HG03139 (cell line): ENCODE data around the gene PCF11.

ENCODE experiments used
- ATAC-seq: cut with Tn5 transposase; IDR thresholded peaks from one replicate; pipeline ENCODE4 v1.9.1; 2021; ENCODE audit not compliant: unreplicated experiment

The PCF11 gene

DNA sequence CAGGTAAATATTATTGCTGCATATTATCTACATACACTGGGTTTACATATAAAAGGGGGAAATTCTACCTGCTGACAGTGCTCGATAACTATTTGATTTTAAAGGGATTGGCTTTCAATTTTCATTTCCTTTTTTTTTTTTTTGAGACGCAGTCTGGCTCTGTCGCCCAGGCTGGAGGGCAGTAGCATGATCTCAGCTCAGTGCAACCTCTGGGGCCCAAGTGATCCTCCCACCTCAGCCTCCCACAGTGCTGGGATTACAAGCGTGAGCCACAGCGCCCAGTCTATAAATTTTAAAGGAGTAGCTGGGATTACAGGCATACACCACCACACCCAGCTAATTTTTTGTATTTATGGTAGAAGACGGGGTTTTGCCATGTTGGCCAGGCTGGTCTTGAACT, 3.2 kb upstream of the PCF11 start:
- ATAC-seq = no peak

DNA sequence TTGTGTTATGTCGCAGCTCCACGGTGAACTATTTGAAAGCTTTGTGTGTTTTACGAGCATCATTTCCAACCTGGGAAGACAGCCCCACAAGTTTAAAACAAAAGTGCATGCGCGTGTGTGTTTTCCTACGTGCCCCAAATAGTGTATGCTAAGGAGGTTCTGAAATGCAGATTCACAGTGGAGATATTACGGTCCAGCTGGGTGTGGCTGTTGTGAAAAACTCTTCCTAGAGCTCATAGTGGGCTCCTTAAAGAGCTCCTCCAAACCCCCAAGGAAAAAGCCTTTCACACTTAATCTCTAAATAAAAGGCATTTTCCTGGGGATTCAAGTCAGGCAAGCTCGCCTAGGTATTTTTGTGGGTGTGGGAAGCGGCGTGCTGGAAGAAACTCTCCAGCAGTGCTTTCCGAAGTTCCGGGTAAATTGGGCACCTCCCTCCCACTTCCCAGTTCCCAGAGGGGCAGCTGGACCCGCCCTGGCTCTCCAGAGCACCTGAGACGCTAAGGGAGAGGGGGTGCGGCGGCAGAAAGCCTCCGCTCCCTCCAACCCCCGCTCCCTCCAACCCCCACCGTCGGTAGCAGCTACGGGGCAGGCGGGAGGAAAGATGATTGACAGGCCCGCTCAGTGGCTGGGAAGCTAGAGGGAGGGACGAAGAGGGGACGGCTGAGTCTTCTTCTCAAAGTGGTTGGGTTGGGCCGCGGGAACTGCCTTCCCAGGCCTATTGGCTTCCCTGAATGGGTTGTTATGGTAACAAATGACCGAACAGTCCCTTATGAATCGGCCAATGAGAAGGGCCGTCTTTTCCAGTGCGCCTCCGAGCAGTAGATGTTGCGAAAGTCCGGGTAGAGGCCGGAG, 561 bp upstream of the PCF11 start:
- ATAC-seq = peak; percentile 92

DNA sequence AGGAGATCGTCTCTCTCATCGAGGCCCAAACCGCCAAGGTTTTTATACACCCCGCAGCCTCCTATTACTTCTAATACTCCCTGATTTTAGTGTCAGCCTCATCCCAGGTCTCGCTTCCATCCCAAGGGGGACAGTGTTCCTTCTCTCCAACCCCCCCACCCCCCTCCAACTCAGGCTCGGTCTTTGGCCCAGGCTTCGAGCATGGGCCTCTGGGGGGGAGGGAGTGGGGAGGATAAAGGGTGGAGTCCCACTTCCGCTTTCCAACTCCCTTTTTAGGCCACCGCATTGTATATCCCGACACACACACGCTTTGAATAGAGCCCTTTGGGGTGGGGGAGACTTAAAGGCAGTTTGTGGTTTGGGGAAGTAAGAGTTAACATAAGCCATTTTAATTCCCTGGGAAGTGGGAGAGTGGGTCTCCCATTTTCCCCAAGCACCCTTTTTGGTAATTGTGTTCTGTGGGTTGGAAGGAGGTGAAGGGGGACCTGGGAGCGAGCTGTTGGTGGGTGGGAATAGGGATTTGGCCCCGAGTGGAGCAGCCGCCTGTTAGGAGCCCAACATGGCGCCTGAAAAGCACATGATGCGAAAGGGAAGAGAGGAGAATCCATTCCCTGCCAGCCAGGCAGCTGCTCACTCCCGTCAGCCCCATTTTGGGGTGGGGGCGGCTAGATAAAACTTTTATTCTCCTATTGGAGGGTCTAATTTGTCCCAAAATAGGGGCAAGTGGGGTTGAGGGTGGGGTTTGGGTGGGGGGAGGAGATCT, 844 bp downstream of the PCF11 start:
- ATAC-seq = no peak

DNA sequence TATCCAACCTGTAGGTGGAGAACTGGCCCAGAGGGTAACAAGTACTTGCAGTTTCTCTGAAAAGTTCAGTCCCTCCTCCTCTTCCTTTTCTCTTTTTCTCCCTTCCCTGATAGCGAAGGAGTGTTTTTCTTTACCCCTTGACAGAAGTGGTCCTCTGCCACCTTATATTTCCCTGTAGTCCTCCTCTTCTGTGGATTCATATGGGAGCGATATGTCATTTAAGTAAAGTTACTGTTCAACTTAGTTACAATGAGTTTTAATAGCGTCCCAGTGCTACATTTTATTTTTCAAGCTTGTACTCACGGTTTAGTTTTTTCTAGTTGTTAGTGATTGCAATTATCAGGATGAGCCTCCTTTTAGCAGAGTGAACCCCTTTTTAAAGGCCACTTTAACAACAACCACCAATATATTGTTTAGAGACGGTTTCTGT, 1.4 kb downstream of the PCF11 start:
- ATAC-seq = no peak

DNA sequence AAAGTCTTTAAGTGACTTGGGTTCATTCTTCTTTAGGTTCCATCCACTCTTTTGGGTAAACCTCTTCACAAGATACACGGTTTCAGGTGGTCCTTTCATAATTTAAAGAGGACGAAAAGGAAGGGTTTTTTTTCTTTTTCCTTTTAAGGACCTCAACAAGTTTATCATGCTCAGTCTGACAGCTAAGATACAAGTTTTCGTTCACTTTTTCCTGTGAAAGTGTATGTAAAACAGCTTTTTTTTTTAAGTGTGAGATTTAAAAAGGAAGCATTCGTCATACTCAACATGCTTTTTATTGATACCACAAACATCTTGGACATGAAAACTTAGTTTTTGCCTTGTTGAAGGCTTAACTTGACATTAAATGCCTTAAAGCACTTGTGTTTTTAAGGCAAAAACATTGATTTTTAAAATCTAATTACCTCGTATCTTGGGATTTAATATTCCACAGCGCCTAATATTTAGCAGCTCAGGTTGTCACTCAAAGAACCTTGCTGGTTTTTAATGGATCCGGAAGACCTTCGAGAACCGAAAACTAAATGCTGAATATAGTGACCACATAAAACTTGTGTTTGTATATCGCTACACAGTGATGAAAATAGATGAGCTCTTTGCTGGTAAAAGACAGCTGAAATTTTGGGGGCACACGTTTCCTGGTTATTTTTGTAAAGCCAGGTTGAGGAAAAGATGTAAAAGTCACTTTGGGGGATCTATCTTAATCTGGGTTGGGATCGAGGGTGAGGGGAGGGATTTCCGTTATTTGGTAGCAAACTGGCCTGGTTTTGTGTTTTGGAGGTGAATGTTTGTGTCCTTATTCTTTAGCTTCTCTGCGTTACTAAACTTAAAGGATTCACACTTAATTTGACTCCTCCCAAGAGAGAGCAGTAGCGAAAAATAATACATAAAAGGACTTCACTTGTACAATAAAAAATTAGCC, 2.3 kb downstream of the PCF11 start:
- ATAC-seq = no peak

DNA sequence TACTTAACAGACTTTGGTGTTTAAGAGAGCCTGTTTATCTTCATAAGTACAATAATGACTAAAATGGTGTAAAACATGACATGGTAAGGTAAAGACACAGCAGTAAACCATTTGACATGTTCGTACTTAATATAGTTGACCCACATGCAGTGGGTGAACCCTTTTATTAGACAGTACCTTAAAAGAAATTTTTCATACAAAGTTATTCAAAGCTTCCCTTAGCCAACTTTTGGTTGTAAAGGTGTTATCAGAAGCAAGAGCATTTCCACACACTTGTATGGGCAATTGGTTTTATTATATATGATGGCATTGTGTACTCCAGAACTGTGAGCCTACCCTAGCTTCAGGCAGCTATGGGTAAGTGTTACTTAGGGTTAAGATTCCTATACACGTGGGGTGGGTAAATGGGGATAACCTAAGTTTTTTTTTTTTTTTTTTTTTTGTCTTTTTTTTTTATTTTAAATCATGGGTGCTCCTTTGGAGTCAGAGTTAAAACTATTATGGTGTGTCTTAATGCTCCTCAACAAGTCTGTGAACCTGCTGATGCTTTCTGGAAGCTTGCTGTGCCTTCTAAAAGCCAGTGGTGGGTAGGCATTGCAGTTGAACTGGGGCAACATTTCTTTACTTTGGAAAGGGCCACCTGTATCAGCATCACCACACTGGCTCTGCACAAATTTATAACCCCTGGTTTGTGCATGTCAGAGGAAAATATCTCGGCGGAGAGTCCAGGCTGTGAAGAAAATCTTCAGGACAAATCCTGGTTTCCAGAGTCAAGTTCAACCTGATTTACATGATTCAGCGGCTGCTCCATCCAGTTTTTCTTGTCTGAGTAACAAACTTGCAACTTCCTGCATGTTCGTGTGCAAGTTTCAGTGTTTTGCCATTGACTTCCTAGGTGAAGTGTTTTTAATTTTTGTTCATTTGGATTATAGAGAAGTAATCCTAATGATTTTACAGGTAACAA, 3.3 kb downstream of the PCF11 start:
- ATAC-seq = no peak

DNA sequence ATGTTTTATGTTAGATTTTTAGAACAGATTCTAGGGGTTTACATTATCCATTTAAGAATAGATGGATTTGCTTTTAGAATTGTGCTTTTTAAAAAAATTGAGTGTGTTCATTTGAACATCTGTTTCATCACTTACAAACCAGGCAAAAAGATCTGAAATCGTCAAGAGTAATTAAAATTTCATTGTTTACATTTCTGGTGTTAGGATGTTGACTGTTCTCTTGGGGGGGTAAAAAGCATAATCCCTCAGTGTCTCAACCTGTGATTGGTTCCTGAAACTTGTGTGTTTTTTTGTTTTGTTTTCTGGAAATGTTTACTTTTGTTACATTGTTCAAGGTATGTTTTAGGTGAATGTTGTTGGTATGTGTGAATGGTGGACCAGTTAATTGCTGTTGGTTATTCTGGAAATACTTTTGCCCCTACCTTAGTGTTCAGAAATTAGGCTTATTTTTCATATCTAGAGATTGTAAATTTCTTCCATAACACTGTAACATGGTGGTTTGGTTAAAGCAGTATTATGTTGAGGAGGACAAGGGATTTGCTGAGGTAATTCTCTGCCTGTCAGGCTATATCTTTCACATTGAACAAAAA, 4.8 kb downstream of the PCF11 start:
- ATAC-seq = no peak

GRCh38 chr11:83162377-83162776, 5.4 kb downstream of the PCF11 start:
- peak; percentile 40 for ATAC-seq

DNA sequence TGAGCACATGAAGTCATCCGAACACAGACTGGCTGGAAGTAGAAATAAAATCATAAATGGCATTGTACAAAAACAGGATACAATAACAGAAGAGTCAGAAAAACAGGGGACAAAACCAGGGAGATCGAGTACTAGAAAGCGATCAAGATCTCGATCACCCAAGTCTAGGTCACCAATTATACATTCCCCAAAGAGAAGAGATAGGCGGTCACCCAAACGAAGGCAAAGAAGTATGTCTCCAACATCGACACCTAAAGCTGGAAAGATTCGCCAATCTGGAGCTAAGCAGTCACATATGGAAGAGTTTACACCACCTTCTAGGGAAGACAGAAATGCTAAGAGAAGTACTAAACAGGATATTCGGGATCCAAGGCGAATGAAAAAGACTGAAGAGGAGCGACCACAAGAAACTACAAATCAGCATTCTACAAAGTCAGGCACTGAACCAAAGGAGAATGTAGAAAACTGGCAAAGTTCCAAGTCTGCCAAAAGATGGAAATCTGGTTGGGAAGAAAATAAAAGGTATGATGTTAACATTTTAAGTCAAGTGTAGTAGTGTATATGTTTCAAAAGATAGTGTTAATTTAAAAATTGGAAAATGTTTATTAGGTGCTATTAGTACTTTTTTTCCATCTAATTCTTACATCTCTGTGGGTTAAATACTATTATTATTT, 9.4 kb downstream of the PCF11 start:
- ATAC-seq = no peak

DNA sequence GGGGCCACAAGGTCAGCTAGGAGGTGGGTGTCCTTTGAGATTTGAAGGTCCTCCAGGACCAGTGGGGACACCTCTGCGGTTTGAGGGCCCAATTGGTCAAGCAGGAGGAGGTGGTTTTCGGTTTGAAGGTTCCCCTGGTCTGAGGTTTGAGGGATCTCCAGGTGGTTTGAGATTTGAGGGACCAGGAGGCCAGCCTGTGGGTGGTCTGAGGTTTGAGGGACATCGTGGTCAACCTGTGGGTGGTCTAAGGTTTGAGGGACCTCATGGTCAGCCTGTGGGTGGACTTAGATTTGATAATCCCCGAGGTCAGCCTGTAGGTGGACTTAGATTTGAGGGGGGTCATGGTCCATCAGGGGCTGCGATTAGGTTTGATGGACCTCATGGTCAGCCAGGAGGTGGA, 11.8 kb downstream of the PCF11 start:
- no peak for ATAC-seq

DNA sequence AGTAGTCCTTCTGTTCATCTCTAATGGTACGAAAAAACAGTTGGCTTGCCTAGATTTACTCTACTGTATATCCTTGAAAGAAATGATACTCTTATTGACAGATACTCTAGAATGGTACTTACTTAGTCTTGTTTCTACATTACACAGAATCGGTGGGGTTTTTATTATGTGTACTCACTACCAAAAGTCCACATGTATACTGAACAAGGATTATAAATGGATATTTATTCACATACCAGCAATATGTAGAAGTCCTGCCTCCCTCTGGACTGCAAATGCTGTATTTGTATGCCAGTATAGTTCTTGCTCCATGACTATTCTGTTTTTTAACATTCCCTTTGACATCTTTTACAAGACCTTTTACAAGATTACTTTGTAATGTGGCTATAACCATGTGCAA, 13.9 kb downstream of the PCF11 start:
- no peak for ATAC-seq

GRCh38 chr11:83172551-83172950, 15.6 kb downstream of the PCF11 start:
- no peak for ATAC-seq

- no peak for ATAC-seq
Measured at GRCh38 chr11:83174008-83174407, 17.1 kb downstream of the PCF11 start.

DNA sequence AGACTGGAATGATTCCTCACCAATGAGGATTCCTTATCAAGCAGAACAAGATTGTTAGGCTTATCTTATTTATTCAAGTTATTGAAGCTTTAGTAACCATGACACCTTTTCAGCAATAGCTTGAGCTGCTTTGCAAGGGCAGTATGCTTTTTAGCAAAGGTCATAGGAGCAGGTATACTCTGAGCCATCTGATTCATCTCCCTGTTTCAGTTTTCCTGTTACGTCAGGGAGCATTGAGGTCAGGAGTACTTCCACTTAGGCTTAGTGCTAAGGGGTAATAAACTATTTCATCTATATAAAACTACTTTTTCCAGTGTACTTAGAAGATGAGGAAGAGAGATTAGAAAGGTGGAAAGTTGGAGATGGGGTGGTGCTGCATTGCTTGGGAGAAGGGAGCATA, 18.9 kb downstream of the PCF11 start:
- no peak for ATAC-seq

GRCh38 chr11:83181815-83182214, 24.9 kb downstream of the PCF11 start:
- ATAC-seq = no peak

DNA sequence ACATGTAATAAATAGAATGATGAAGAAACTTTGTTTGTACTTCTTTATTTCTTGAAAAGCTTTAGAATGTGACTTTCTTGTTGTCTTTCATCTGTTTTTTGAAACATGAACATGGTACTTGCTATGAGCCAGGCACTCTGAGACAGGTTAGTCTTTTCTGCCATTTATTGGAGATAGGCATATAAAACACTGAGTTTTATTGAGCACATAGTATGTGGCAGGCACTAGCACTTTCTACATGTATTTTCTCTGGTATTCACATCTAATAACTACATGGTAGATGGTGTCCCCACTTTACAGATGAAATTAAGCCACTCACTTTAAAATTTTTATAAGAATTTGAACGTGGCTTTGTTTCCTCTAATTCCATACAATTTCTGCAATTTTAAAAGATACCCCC, 28.8 kb downstream of the PCF11 start:
- ATAC-seq = no peak

GRCh38 chr11:83187465-83187864, 30.5 kb downstream of the PCF11 start:
- no peak for ATAC-seq

DNA sequence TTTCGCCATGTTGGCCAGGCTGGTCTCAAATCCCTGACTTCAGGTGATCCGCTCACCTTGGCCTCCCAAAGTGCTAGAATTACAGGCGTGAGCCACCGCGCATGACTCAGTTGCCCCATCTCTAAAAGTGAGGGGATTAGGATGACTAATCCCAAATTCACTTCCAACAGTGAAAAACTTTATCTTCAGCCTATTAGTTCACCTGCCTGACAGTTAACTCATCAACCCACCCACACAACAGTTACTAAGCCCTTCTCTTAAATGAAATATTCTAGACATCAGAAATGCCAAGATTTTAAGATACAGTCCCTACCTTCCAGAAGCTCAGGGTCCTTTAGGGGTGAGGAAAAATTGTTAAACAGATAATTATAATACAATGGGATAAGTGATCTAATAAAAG, 34.6 kb downstream of the PCF11 start:
- ATAC-seq = no peak

DNA sequence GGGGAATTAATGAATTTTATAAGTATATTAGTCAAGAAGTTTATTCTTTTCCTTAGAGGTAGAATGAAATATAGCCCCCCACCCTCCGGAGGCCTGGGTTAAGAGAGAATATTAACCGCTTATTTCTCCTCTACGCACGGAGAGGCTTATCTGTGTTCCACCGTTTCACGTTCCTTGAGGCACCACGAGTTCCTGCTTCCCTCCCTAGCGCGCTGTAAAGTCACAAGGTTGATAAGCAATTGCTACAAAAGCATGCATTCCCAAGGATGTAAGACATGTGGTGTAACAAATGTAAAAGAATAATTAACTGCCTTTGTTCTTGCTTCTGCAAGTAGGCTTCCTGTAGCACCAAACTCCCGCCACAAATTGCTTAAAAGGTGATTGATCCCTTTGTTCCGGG, 35.1 kb downstream of the PCF11 start:
- no peak for ATAC-seq
